ENCODE measurements around the gene FAF1. TPM values are rescaled to one million over a fixed set of nuclear protein-coding genes. Genes with fewer than 3 reads are reported as not detected.

Gene FAF1
- polyA plus RNA-seq, 2 donors, result 18.4 to 32.1 TPM

DNA sequence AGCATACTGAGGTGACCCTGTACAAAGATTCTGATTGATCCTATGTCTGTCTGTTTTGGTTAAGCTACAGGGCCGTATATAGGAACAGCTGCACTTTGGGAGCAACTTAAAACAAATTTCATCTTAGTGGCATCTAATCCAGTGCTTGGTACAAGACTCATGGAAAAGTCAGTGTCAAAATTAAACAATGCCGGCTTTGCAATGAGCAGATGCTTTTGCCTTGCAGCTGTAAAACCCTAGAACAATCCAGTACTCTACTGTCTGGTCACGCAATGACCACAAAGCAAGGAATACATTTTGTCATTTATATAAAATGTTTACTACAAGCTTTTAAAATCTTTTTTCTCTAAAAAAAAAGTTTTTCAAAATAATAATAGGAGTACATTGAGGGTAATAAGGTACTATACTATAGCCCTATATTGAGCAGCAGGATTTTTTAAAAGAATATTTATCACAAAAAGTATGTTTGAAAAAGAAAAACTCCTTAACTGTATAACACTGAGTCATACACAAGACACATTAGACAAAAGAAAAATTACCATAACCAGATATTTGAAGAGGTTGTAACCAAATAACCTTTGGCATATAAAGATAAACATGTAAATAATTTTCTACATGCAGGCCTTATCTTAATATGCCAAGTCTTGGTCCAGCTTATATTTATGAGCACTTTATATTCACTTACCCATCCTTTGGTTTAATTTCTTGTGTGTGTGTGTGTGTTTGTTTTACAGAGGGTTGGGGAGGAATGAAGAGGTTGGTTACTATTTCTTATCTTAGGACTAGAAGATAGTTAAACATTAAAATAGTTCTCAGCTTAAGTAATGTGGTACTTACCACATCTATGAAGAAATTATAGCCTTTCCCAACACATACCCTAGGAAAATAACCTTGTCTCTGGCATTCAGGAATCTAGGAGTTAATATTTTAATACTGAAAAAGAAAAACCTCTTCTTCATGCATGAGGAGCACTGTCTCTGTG is 262.3 kb downstream of the FAF1 start:
- Histone ChIP-seq H3K36me3 (ENCODE audit: control insufficient read depth in 2 of 2, insufficient read depth in 2 of 2, low read length in 1 of 2) (no peaks in the 10 kb centered on the region), H3K4me1 (ENCODE audit: control insufficient read depth in 2 of 2, insufficient read depth in 2 of 2, low read length in 1 of 2) (no peaks in the 10 kb centered on the region), H3K4me3 (ENCODE audit: low read depth in 1 of 2, low read length in 2 of 2) (no peak overlapping the region), H3K27me3 (ENCODE audit: control insufficient read depth in 1 of 2, insufficient read depth in 2 of 2, low read length in 2 of 2) (no peaks in the 10 kb centered on the region), H3K27ac (ENCODE audit: low read depth in 2 of 2, low read length in 1 of 2) (no peak overlapping the region), H3K9me3 (ENCODE audit: control insufficient read depth in 2 of 2, insufficient read depth in 1 of 2, low read depth in 1 of 2, low read length in 1 of 2) (no peaks in the 10 kb centered on the region)
- WGBS, 2 donors, result 90 to 91% methylated on average over 3 of the region's 3 CpGs

DNA sequence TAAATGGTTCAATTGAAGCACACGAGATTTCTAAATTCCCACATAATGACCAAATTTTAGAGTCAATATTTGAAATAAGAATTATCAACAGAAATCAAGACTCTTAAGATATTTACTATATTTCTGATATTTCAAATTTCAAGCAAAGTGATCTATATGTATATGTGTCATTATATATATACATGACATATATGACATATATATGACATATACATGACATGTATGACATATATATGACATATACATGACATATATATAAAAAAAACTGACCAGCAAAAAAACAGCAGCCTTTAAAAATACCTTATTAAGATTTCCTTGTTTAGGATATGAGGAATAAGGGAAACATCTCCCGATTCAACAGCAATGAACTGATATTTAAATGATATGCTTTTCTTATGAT is 266.2 kb downstream of the FAF1 start:
- 78 to 87% methylated on average over 2 of the region's 2 CpGs for WGBS, 2 donors
- Histone ChIP-seq H3K27me3 (ENCODE audit: control insufficient read depth in 1 of 2, insufficient read depth in 2 of 2, low read length in 2 of 2) (no peaks in the 10 kb centered on the region), H3K4me3 (ENCODE audit: low read depth in 1 of 2, low read length in 2 of 2) (no peak overlapping the region), H3K27ac (ENCODE audit: low read depth in 2 of 2, low read length in 1 of 2) (no peak overlapping the region), H3K4me1 (ENCODE audit: control insufficient read depth in 2 of 2, insufficient read depth in 2 of 2, low read length in 1 of 2) (no peaks in the 10 kb centered on the region), H3K9me3 (ENCODE audit: control insufficient read depth in 2 of 2, insufficient read depth in 1 of 2, low read depth in 1 of 2, low read length in 1 of 2) (no peaks in the 10 kb centered on the region), H3K36me3 (ENCODE audit: control insufficient read depth in 2 of 2, insufficient read depth in 2 of 2, low read length in 1 of 2) (no peaks in the 10 kb centered on the region)

DNA sequence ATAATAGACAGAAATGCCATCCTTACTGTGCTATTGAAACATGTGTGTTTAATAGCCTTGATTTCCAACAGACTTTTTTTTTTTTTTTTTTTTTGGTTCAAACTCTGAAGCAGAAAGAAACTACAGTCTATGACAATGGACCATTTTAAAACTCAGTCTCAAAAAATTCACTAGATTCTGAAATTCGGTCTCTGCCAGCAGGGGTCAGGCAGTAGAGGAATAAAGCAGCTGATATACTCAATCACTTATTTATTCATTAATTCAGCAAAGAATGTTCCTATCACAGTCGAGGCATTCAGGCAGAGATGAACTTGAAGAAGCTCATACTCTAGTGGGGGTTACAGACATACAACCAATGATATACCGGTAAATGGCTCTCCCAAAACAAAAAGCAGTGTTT is 275.9 kb downstream of the FAF1 start:
- Histone ChIP-seq H3K27me3 (ENCODE audit: control insufficient read depth in 1 of 2, insufficient read depth in 2 of 2, low read length in 2 of 2) (no peaks in the 10 kb centered on the region), H3K27ac (ENCODE audit: low read depth in 2 of 2, low read length in 1 of 2) (no peak overlapping the region), H3K36me3 (ENCODE audit: control insufficient read depth in 2 of 2, insufficient read depth in 2 of 2, low read length in 1 of 2) (no peaks in the 10 kb centered on the region), H3K9me3 (ENCODE audit: control insufficient read depth in 2 of 2, insufficient read depth in 1 of 2, low read depth in 1 of 2, low read length in 1 of 2) (no peaks in the 10 kb centered on the region), H3K4me1 (ENCODE audit: control insufficient read depth in 2 of 2, insufficient read depth in 2 of 2, low read length in 1 of 2) (no peaks in the 10 kb centered on the region), H3K4me3 (ENCODE audit: low read depth in 1 of 2, low read length in 2 of 2) (no peak overlapping the region)
- 88 to 90% methylated on average over 3 of the region's 3 CpGs for WGBS, 2 donors

DNA sequence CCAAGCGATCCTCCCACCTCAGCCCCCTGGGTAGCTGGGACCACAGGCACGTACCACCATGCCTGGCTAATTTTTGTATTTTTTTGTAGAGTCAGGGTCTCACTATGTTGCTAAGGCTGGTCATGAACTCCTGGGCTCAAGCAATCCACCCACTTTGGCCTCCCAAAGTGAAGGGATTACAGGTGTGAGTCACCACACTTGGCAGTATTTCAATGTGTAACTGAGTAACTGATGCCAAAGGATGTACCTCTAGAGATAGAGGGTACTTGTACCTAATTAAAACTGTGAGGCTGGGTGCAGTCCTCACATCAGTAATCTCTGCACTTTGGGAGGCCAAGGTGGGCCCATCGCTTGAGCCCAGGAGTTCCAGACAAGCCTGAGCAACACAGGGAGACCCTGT is 278.1 kb downstream of the FAF1 start:
- Histone ChIP-seq H3K9me3 (ENCODE audit: control insufficient read depth in 2 of 2, insufficient read depth in 1 of 2, low read depth in 1 of 2, low read length in 1 of 2) (no peaks in the 10 kb centered on the region), H3K4me3 (ENCODE audit: low read depth in 1 of 2, low read length in 2 of 2) (no peak overlapping the region), H3K27me3 (ENCODE audit: control insufficient read depth in 1 of 2, insufficient read depth in 2 of 2, low read length in 2 of 2) (no peaks in the 10 kb centered on the region), H3K4me1 (ENCODE audit: control insufficient read depth in 2 of 2, insufficient read depth in 2 of 2, low read length in 1 of 2) (no peaks in the 10 kb centered on the region), H3K27ac (ENCODE audit: low read depth in 2 of 2, low read length in 1 of 2) (no peak overlapping the region), H3K36me3 (ENCODE audit: control insufficient read depth in 2 of 2, insufficient read depth in 2 of 2, low read length in 1 of 2) (no peaks in the 10 kb centered on the region)
- 97 to 99% methylated on average over 3 of the region's 3 CpGs for WGBS, 2 donors

DNA sequence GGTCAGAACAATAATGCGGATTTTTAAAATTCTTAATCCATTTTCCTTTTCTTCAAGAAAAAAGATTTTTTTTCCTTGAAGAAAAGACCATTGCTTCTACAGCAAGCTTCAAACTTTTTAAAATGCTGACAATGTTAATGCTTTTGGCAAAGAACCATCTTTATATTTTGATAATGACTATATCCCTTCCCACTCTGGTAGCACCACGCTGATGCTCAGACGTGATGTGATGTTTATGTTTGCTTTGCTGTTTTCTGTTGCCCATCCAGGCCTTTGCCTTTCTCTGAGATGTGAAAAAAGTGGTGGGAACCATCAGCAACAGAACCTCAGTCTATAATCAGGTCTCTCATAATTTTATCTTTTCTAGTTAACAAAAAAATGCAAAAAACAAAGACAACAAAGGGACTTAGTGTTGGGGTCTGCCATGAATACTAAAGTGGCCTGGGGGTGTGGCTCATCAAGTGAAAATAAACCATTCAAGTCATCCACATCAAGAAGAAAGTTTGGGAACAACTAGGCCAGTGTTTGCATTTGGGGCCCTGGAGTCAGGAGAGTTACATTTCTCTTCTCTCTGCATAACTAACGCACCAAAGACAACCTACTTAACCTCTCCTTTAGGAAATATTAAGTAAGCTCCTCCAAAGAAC is 292.2 kb downstream of the FAF1 start:
- WGBS, 2 donors, result 68 to 72% methylated on average over 4 of the region's 4 CpGs
- Histone ChIP-seq H3K36me3 (ENCODE audit: control insufficient read depth in 2 of 2, insufficient read depth in 2 of 2, low read length in 1 of 2) (no peaks in the 10 kb centered on the region), H3K9me3 (ENCODE audit: control insufficient read depth in 2 of 2, insufficient read depth in 1 of 2, low read depth in 1 of 2, low read length in 1 of 2) (no peaks in the 10 kb centered on the region), H3K27ac (ENCODE audit: low read depth in 2 of 2, low read length in 1 of 2) (no peak overlapping the region), H3K27me3 (ENCODE audit: control insufficient read depth in 1 of 2, insufficient read depth in 2 of 2, low read length in 2 of 2) (no peaks in the 10 kb centered on the region), H3K4me1 (ENCODE audit: control insufficient read depth in 2 of 2, insufficient read depth in 2 of 2, low read length in 1 of 2) (no peaks in the 10 kb centered on the region), H3K4me3 (ENCODE audit: low read depth in 1 of 2, low read length in 2 of 2) (no peak overlapping the region)

DNA sequence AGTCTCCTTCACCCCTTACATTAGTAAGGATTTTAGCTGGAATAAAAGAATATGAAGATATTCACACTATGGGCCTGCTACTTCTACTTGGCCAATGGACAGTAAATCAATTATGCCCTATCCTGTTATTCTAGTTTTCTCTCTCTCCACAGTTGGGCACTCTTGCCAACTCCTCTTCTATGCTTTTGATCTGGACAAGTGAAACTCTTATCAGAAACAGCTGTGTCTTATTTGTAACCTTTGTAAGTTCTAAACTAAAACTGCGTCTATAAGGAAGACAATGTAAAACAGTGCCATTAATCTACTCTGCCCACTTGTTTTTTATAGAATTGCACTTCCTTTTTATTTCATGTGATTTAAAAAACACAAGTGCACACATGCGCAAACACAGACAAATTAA is 292.8 kb downstream of the FAF1 start:
- 60 to 68% methylated on average over 2 of the region's 2 CpGs for WGBS, 2 donors
- no peak overlapping the region for H3K4me3 ChIP-seq (ENCODE audit: low read depth in 1 of 2, low read length in 2 of 2)
- H3K4me1 ChIP-seq (ENCODE audit: control insufficient read depth in 2 of 2, insufficient read depth in 2 of 2, low read length in 1 of 2), result no peaks in the 10 kb centered on the region

DNA sequence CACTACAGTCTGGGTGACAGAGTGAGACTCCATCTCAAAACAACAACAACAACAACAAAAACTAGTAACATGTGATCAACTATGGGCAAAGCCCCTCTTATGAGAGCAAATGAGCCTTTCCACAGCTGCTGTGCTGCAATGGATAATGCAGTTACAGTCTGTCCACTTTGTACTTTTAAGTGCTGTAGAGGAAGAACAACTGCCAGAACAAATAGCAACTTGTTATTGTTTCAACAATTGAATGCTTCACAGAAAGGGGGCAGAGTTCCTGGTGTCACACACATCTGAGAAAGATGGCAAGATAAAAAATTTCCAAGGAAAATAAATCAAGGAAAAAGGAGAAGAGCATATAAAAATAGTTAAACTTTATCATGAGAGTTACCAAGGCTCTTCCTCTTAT is 293.2 kb downstream of the FAF1 start:
- H3K4me1 ChIP-seq (ENCODE audit: control insufficient read depth in 2 of 2, insufficient read depth in 2 of 2, low read length in 1 of 2), result no peaks in the 10 kb centered on the region
- no peak overlapping the region for H3K4me3 ChIP-seq (ENCODE audit: low read depth in 1 of 2, low read length in 2 of 2)
- H3K9me3 ChIP-seq (ENCODE audit: control insufficient read depth in 2 of 2, insufficient read depth in 1 of 2, low read depth in 1 of 2, low read length in 1 of 2), result no peaks in the 10 kb centered on the region
- H3K27ac ChIP-seq (ENCODE audit: low read depth in 2 of 2, low read length in 1 of 2), result no peak overlapping the region
- H3K27me3 ChIP-seq (ENCODE audit: control insufficient read depth in 1 of 2, insufficient read depth in 2 of 2, low read length in 2 of 2), result no peaks in the 10 kb centered on the region
- no peaks in the 10 kb centered on the region for H3K36me3 ChIP-seq (ENCODE audit: control insufficient read depth in 2 of 2, insufficient read depth in 2 of 2, low read length in 1 of 2)

More for the DNA sequence above, 292.8 kb downstream of the FAF1 start:
- no peaks in the 10 kb centered on the region for H3K27me3 ChIP-seq (ENCODE audit: control insufficient read depth in 1 of 2, insufficient read depth in 2 of 2, low read length in 2 of 2)
- no peaks in the 10 kb centered on the region for H3K9me3 ChIP-seq (ENCODE audit: control insufficient read depth in 2 of 2, insufficient read depth in 1 of 2, low read depth in 1 of 2, low read length in 1 of 2)
- no peaks in the 10 kb centered on the region for H3K36me3 ChIP-seq (ENCODE audit: control insufficient read depth in 2 of 2, insufficient read depth in 2 of 2, low read length in 1 of 2)
- H3K27ac ChIP-seq (ENCODE audit: low read depth in 2 of 2, low read length in 1 of 2), result no peak overlapping the region

DNA sequence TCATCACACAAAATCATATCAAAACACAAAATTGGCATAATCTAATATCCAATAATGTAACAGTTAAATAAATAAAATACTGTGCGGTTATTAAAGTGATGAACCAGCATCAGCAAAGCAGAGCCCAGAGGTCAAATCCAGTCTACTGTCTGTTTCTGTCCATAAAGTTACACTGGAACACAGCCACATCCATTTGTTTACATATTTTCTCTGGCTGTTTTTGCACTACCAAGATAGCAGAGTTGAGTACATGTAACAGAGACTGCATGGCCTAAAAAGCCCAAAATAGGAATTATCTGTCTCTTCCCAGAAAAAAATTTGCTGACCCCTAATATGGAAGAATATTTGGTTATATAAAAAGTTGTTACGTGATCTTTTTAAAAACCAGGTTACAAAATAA is 294.7 kb downstream of the FAF1 start:
- WGBS, 2 donors, result 77 to 78% methylated on average over 2 of the region's 2 CpGs

DNA sequence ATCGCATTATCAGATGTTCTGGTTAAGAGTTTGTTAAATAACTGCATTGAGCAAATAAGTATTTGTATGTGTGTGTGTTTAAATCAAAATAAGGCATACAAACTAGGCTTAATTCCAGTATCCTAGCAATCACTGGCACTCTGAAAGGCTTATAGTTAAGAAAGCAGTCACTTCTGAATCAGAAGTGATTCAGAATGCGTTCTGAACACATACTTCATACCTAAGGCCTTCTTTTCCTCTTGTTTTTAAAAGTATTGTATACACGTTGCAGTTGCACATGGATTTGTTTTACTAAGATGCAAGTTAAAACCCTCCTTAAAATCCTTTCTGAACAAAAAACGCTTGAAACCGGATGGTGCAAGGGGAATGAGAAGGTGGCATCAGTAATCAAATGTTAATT is 298.4 kb downstream of the FAF1 start:
- Histone ChIP-seq H3K27me3 (ENCODE audit: control insufficient read depth in 1 of 2, insufficient read depth in 2 of 2, low read length in 2 of 2) (no peaks in the 10 kb centered on the region), H3K4me1 (ENCODE audit: control insufficient read depth in 2 of 2, insufficient read depth in 2 of 2, low read length in 1 of 2) (no peaks in the 10 kb centered on the region), H3K36me3 (ENCODE audit: control insufficient read depth in 2 of 2, insufficient read depth in 2 of 2, low read length in 1 of 2) (no peaks in the 10 kb centered on the region), H3K27ac (ENCODE audit: low read depth in 2 of 2, low read length in 1 of 2) (no peak overlapping the region), H3K9me3 (ENCODE audit: control insufficient read depth in 2 of 2, insufficient read depth in 1 of 2, low read depth in 1 of 2, low read length in 1 of 2) (no peaks in the 10 kb centered on the region), H3K4me3 (ENCODE audit: low read depth in 1 of 2, low read length in 2 of 2) (no peak overlapping the region)
- 84 to 85% methylated on average over 5 of the region's 5 CpGs for WGBS, 2 donors

More for the DNA sequence above, 294.7 kb downstream of the FAF1 start:
- Histone ChIP-seq H3K9me3 (ENCODE audit: control insufficient read depth in 2 of 2, insufficient read depth in 1 of 2, low read depth in 1 of 2, low read length in 1 of 2) (no peaks in the 10 kb centered on the region), H3K27me3 (ENCODE audit: control insufficient read depth in 1 of 2, insufficient read depth in 2 of 2, low read length in 2 of 2) (no peaks in the 10 kb centered on the region), H3K27ac (ENCODE audit: low read depth in 2 of 2, low read length in 1 of 2) (no peak overlapping the region), H3K4me1 (ENCODE audit: control insufficient read depth in 2 of 2, insufficient read depth in 2 of 2, low read length in 1 of 2) (no peaks in the 10 kb centered on the region), H3K4me3 (ENCODE audit: low read depth in 1 of 2, low read length in 2 of 2) (no peak overlapping the region), H3K36me3 (ENCODE audit: control insufficient read depth in 2 of 2, insufficient read depth in 2 of 2, low read length in 1 of 2) (no peaks in the 10 kb centered on the region)
